Measurements from ENCODE around the gene ORM1. TPM values are rescaled to one million over a fixed set of nuclear protein-coding genes. Genes with fewer than 3 reads are reported as not detected.

ORM1 gene
- total RNA-seq, 1 experiment from 2014 or later: 27.5 TPM

GRCh38 chr9:114343471-114344187 is 20.7 kb downstream of the ORM1 start:
- Mint-ChIP-seq H3K4me3 (ENCODE audit: unreplicated experiment) (no peak overlapping the region), H3K27ac (ENCODE audit: unreplicated experiment) (no peak overlapping the region), H3K36me3 (ENCODE audit: insufficient read depth, unreplicated experiment) (peaks cover 28% of the 10 kb centered on the region), H3K4me1 (ENCODE audit: low read depth, unreplicated experiment) (peaks cover under 1% of the 10 kb centered on the region), H3K9me3 (ENCODE audit: unreplicated experiment) (no peaks in the 10 kb centered on the region), H3K27me3 (ENCODE audit: insufficient read depth, unreplicated experiment) (no peaks in the 10 kb centered on the region)
- intact Hi-C loops (cut with micrococcal nuclease; ENCODE audit: unreplicated experiment): no loop called here
- no peaks in the 10 kb centered on the region for H3K9me3 ChIP-seq
- TF ChIP-seq, protein P1, sequence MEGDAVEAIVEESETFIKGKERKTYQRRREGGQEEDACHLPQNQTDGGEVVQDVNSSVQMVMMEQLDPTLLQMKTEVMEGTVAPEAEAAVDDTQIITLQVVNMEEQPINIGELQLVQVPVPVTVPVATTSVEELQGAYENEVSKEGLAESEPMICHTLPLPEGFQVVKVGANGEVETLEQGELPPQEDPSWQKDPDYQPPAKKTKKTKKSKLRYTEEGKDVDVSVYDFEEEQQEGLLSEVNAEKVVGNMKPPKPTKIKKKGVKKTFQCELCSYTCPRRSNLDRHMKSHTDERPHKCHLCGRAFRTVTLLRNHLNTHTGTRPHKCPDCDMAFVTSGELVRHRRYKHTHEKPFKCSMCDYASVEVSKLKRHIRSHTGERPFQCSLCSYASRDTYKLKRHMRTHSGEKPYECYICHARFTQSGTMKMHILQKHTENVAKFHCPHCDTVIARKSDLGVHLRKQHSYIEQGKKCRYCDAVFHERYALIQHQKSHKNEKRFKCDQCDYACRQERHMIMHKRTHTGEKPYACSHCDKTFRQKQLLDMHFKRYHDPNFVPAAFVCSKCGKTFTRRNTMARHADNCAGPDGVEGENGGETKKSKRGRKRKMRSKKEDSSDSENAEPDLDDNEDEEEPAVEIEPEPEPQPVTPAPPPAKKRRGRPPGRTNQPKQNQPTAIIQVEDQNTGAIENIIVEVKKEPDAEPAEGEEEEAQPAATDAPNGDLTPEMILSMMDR (IDR thresholded peaks at IDR 0.05; ENCODE audit: insufficient read depth in 1 of 2, low read depth in 1 of 2, low read length in 1 of 2, severe bottlenecking in 1 of 2, unreplicated experiment in 1 of 2): no peak
- no peaks in the 10 kb centered on the region for H3K36me3 ChIP-seq (ENCODE audit: control insufficient read depth, insufficient read depth, low read length)
- ChIA-PET CTCF (no interaction called here), POLR2A (no interaction called here)
- H3K4me3 ChIP-seq (ENCODE audit: low read depth, low read length): no peak overlapping the region
- BruUV-seq (replicated peaks): no TSS peak
- H3K4me1 ChIP-seq: peaks cover 6% of the 10 kb centered on the region
- H3K27me3 ChIP-seq (replicated peaks; ENCODE audit: control insufficient read depth, insufficient read depth, low read length): no peaks in the 10 kb centered on the region
- no peak for DNase-seq

DNA sequence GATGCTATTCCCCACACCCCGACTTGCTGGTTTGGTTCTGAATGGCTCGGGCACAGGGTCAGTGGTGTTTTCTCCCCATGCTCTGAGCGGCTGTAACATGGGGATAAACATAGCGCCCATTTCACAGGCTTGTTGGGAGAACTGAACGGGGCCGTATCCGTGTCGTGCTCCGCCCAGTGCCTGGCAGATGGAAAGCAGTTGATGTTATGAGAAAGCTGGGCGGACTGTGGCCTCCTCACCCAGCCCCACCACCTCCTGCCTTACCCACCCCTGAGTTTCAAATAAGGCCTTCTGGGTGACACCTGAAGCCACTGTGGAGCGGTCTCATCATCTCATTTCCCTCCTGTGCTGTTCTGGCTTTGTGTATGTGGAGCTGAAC is 21.3 kb downstream of the ORM1 start:
- no peaks in the 10 kb centered on the region for H3K9me3 Mint-ChIP-seq (ENCODE audit: unreplicated experiment)
- H3K4me1 Mint-ChIP-seq (ENCODE audit: low read depth, unreplicated experiment): peaks cover 6% of the 10 kb centered on the region
- TF ChIP-seq, protein P1 (IDR thresholded peaks at IDR 0.05; ENCODE audit: insufficient read depth in 1 of 2, low read depth in 1 of 2, low read length in 1 of 2, severe bottlenecking in 1 of 2, unreplicated experiment in 1 of 2): no peak
- no TSS peak for BruUV-seq (replicated peaks)
- H3K27me3 Mint-ChIP-seq (ENCODE audit: insufficient read depth, unreplicated experiment): no peaks in the 10 kb centered on the region
- DNase-seq: no peak
- H3K4me3 Mint-ChIP-seq (ENCODE audit: unreplicated experiment): no peak overlapping the region
- ChIA-PET CTCF (no interaction called here), POLR2A (no interaction called here)
- no peaks in the 10 kb centered on the region for H3K36me3 ChIP-seq (ENCODE audit: control insufficient read depth, insufficient read depth, low read length)
- no peaks in the 10 kb centered on the region for H3K27me3 ChIP-seq (replicated peaks; ENCODE audit: control insufficient read depth, insufficient read depth, low read length)
- H3K36me3 Mint-ChIP-seq (ENCODE audit: insufficient read depth, unreplicated experiment): peaks cover 34% of the 10 kb centered on the region
- H3K4me3 ChIP-seq (ENCODE audit: low read depth, low read length): no peak overlapping the region
- intact Hi-C loops (cut with micrococcal nuclease; ENCODE audit: unreplicated experiment): no loop called here
- H3K4me1 ChIP-seq: peaks cover 11% of the 10 kb centered on the region
- H3K27ac Mint-ChIP-seq (ENCODE audit: unreplicated experiment): no peak overlapping the region
- no peaks in the 10 kb centered on the region for H3K9me3 ChIP-seq

- H3K4me1 ChIP-seq: peaks cover 16% of the 10 kb centered on the region
- BruUV-seq (replicated peaks): no TSS peak
- no peaks in the 10 kb centered on the region for H3K9me3 ChIP-seq
- H3K27ac Mint-ChIP-seq (ENCODE audit: unreplicated experiment): no peak overlapping the region
- POLR2A ChIA-PET: no interaction called here
- H3K27me3 Mint-ChIP-seq (ENCODE audit: insufficient read depth, unreplicated experiment): no peaks in the 10 kb centered on the region
- peaks cover 39% of the 10 kb centered on the region for H3K36me3 Mint-ChIP-seq (ENCODE audit: insufficient read depth, unreplicated experiment)
- H3K4me1 Mint-ChIP-seq (ENCODE audit: low read depth, unreplicated experiment): peaks cover 12% of the 10 kb centered on the region
- CTCF ChIA-PET: no interaction called here
- DNase-seq: no peak
- no peaks in the 10 kb centered on the region for H3K27me3 ChIP-seq (replicated peaks; ENCODE audit: control insufficient read depth, insufficient read depth, low read length)
- intact Hi-C loops (cut with micrococcal nuclease; ENCODE audit: unreplicated experiment): no loop called here
- TF ChIP-seq, protein P1 (IDR thresholded peaks at IDR 0.05; ENCODE audit: insufficient read depth in 1 of 2, low read depth in 1 of 2, low read length in 1 of 2, severe bottlenecking in 1 of 2, unreplicated experiment in 1 of 2): no peak
- no peaks in the 10 kb centered on the region for H3K9me3 Mint-ChIP-seq (ENCODE audit: unreplicated experiment)
- no peaks in the 10 kb centered on the region for H3K36me3 ChIP-seq (ENCODE audit: control insufficient read depth, insufficient read depth, low read length)
- H3K4me3 Mint-ChIP-seq (ENCODE audit: unreplicated experiment): no peak overlapping the region
- no peak overlapping the region for H3K4me3 ChIP-seq (ENCODE audit: low read depth, low read length)
Measured at GRCh38 chr9:114344692-114345091, 21.8 kb downstream of the ORM1 start.

All from Caco-2 (cell line).